BJ (cell line): ENCODE data around the gene ABCF1. TPM values are rescaled to one million over a fixed set of nuclear protein-coding genes. Genes with fewer than 3 reads are reported as not detected.

ENCODE experiments used
- polyA plus RNA-seq: library from polyadenylated mRNA; depleted of rRNA; stranded (reverse); fragments of >200 nt; gene quantifications from 2 replicates; pipeline ENCODE4 v1.2.3, GENCODE V29; 2011; rRNA removed
- small RNA-seq: library from RNA; depleted of rRNA; stranded (forward); fragments of <200 nt; gene quantifications from one replicate; pipeline ENCODE3, GENCODE V24; 2012; ENCODE audit warnings: low replicate concordance, low read depth; ENCODE audit not compliant: insufficient read length

Gene ABCF1
- polyA plus RNA-seq, 1 experiment, result 37.9 TPM

Small RNA genes within 50 kb of the gene (small RNA-seq; reads per million reads assigned to genes)
- not detected for gene MIR877

Other genes with a start within 250 kb of the ABCF1 start
- 7.4 and 8.1 TPM in 2 replicates for gene TRIM39, start 244.5 kb upstream of the ABCF1 start, polyA plus RNA-seq
- 28.3 and 29.0 TPM in 2 replicates for gene RPP21, start 226.3 kb upstream of the ABCF1 start, polyA plus RNA-seq
- gene HLA-E, start 81.9 kb upstream of the ABCF1 start, polyA plus RNA-seq, result 211 and 293 TPM in 2 replicates
- 47.4 and 47.6 TPM in 2 replicates for gene GNL1, start 15.0 kb upstream of the ABCF1 start, polyA plus RNA-seq
- gene PRR3, start 14.1 kb upstream of the ABCF1 start, polyA plus RNA-seq, result 15.8 and 16.0 TPM in 2 replicates
- 27.0 and 32.2 TPM in 2 replicates for gene PPP1R10, start 45.8 kb downstream of the ABCF1 start, polyA plus RNA-seq
- 58.7 and 69.3 TPM in 2 replicates for gene MRPS18B, start 46.4 kb downstream of the ABCF1 start, polyA plus RNA-seq
- 5.5 and 6.8 TPM in 2 replicates for gene ATAT1, start 55.4 kb downstream of the ABCF1 start, polyA plus RNA-seq
- gene C6orf136, start 75.7 kb downstream of the ABCF1 start, polyA plus RNA-seq, result 5.4 and 6.0 TPM in 2 replicates
- gene DHX16, start 101.6 kb downstream of the ABCF1 start, polyA plus RNA-seq, result 25.1 and 44.5 TPM in 2 replicates
- gene PPP1R18, start 115.2 kb downstream of the ABCF1 start, polyA plus RNA-seq, result 87.5 and 121 TPM in 2 replicates
- 12.6 and 19.7 TPM in 2 replicates for gene NRM, start 119.5 kb downstream of the ABCF1 start, polyA plus RNA-seq
- 5.1 and 7.5 TPM in 2 replicates for gene MDC1, start 145.8 kb downstream of the ABCF1 start, polyA plus RNA-seq
- 1,140 and 1,840 TPM in 2 replicates for gene TUBB, start 148.9 kb downstream of the ABCF1 start, polyA plus RNA-seq
- 205 and 292 TPM in 2 replicates for gene FLOT1, start 171.2 kb downstream of the ABCF1 start, polyA plus RNA-seq
- gene IER3, start 173.1 kb downstream of the ABCF1 start, polyA plus RNA-seq, result 43.7 and 51.7 TPM in 2 replicates